T-helper 1 cell treated with Interleukin-12 subunit alpha and Interleukin-12 subunit beta and Interleukin-4 antibody, amounts not matched to agents 30 ng/mL and 1 ng/mL, for 36 hours (primary cell): ENCODE results near the gene PRIMA1. TPM values are rescaled to one million over a fixed set of nuclear protein-coding genes. Genes with fewer than 3 reads are reported as not detected.

ENCODE experiments used
- intact Hi-C: fragments of 100-400 bp; cut with micrococcal nuclease; formaldehyde crosslinking; loops from one replicate; pipeline ENCODE4 v1.15.1; 2024
- total RNA-seq: library from RNA; stranded (reverse); gene quantifications from 2 replicates; pipeline ENCODE4 v1.2.3, GENCODE V29; 2022

The PRIMA1 gene
- total RNA-seq, 1 donor from 2014 or later = not detected

- intact Hi-C loops = no loop called here
These were observed 8.8 kb upstream of the PRIMA1 start for GRCh38 chr14:93797071-93797470.

- intact Hi-C loops = no loop called here
These were observed 6.5 kb upstream of the PRIMA1 start for GRCh38 chr14:93794756-93795155.

GRCh38 chr14:93793555-93794324, 5.5 kb upstream of the PRIMA1 start:
- intact Hi-C loops = no loop called here

DNA sequence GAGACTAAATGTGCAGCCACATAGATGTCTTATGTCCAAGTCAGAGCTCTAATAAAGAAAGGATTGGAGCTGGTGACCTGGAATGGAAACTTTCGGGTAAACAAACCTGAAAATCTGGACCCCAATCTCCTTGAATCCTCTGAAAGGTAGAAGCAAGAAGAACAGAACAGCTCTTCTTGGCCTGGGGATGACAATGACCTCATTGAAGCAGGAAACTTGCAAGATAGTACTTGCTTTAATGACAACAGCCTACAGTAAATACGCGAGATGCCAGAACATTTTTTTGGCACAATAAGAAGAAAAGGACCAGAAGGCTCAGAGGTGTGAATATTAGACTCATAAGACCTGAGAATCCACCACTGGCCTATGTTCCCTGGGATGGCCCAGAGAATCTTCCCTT, 4.1 kb upstream of the PRIMA1 start:
- intact Hi-C loops = no loop called here

- intact Hi-C loops = no loop called here
These were observed 2.7 kb upstream of the PRIMA1 start for GRCh38 chr14:93790966-93791365.

DNA sequence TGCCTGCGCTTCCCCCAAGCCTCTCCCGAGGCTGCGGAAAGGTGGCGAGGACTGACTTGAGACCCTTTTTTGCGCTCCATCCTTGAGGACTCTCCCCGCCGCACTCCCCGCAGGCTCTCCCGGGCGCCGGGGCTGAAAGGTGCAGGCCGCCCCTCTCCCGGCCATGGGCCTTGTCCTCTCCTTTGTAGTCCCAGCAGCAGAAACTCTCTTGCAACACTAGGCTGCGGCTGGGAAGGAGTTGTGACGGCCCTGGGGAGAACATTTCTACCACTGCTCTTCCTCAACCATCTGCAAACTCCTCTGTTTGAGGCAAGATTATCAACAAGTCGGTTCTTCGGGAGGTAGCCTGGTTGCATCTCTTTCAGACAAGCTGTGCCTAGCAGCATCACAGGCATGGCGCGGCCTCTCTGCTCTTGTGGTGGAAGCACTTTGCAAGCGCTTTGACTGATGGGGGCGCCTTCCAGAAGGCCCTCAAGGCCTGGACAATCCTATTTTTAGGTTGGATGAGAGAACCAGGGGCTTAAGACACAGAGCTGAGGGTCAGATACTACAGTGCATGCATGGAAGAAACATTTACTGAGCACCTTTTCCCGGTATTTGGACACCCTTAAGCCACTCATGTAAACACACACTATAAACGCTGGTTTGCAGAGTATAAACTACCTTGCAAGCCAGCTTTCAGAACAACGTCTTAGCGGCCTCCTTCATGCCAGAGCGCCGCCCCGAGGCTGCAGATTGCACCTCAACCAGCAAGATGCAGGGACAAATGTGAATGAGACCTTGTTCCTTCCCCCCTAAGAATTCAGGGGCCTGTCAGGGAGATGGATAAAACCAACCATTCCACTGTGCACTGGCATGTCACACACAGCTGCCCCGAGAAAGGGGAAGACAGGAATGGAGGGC, 1.2 kb upstream of the PRIMA1 start:
- intact Hi-C loops = no loop called here

GRCh38 chr14:93788543-93789227, 400 bp upstream of the PRIMA1 start:
- intact Hi-C loops = no loop called here

DNA sequence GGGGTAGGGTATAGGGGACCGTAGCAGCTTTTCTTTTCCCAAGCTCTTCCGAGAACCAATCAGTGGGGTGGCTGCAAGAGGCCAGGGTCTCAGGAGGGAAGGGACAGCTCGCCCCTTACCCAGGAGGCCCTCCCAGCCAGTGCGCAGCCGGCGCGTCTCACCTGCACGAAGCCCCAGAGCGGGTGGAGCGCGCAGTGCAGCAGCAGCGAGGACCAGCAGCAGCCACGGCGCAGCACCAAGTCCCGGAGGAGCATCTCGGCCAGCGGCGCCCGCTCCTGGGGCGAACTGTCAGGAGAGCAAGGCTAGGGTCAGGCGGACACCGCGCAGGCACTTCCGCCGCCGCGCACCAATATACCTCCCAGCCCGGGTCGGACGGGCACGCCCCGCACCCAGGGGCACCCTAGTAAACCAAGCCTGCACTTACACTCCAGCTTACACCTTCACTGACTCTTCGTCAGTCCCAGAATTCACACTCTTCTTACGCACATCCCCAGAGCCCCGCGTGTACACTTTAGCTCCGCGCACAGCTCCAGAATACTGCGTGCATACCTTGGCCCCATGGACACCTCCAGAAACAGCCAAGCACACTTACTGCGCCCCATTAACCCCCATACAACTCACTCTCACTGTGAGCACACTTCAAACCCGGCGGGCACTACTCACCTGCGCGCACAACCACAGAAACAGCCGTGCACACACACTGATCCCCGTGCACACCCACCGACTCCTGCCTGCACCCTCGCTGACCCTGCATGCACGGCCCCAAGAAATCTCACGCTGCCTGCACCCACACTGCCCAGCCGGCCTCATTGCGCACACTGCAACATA, 606 bp downstream of the PRIMA1 start:
- intact Hi-C loops = no loop called here

- intact Hi-C loops = no loop called here
These were observed 2.9 kb downstream of the PRIMA1 start for GRCh38 chr14:93785423-93785822.

GRCh38 chr14:93784878-93785277, 3.4 kb downstream of the PRIMA1 start:
- intact Hi-C loops = no loop called here

- intact Hi-C loops = no loop called here
These were observed 7.4 kb downstream of the PRIMA1 start for GRCh38 chr14:93780813-93781400.

- intact Hi-C loops = no loop called here
These were observed 9.2 kb downstream of the PRIMA1 start for GRCh38 chr14:93778856-93779629.

DNA sequence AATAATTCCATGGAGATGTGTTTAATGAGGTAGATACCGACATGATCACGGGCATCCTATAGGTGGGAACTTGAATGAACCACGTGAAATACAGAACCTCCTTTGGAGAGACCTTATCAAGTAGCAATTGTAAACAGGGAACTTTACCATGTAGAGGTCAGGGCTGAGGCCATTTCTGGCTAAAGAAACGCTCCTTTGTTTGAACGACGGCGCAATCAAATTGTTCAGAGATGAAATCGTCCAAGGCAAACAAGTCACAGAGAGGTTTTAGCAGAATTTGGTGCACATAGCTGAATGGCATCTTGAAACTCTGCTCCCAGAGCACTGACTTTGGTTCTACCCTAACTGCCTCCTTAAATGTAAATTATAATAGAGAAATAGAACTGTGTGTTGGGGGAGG, 9.8 kb downstream of the PRIMA1 start:
- intact Hi-C loops = no loop called here

GRCh38 chr14:93775744-93776143, 12.5 kb downstream of the PRIMA1 start:
- intact Hi-C loops = no loop called here

GRCh38 chr14:93775158-93775557, 13.1 kb downstream of the PRIMA1 start:
- intact Hi-C loops = no loop called here

GRCh38 chr14:93772263-93772662, 16.0 kb downstream of the PRIMA1 start:
- intact Hi-C loops = no loop called here

DNA sequence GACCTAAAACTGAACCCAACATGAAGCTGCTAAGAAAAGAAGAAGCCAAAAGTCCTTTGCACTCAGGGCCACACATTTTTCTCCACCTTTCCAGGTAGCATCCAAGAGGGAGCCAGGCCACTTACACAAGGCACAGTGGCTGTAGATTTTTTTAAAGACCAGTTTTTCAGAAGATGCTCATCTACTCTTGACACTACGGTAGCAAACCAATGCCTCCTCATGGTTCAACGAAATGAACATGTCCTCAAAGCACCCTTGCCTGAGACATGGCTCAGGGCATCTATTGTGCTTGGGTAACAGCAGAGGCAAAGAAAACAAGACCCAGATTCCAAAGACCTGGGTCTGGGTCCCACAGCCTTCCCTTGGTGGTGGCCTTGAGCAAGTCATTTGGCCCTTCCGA, 22.3 kb downstream of the PRIMA1 start:
- intact Hi-C loops = no loop called here

DNA sequence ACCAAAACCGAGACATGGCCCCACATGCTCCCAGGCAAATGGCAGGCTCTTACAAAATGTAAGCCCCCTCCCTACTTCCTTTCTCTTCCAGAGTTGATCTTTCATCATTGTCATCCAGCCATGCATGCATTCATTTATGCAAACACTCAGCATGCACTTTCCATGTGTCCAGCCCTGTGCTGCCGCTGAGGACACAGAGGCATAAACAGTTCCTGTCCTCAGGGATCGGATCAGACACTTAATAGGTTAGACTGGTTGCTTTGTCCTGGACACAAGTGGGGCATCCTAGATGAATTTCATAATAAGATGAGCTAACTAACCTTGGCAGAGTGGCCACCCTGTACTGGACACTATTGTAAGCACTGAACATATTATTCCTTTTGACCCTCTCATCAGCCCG, 23.1 kb downstream of the PRIMA1 start:
- intact Hi-C loops = no loop called here

DNA sequence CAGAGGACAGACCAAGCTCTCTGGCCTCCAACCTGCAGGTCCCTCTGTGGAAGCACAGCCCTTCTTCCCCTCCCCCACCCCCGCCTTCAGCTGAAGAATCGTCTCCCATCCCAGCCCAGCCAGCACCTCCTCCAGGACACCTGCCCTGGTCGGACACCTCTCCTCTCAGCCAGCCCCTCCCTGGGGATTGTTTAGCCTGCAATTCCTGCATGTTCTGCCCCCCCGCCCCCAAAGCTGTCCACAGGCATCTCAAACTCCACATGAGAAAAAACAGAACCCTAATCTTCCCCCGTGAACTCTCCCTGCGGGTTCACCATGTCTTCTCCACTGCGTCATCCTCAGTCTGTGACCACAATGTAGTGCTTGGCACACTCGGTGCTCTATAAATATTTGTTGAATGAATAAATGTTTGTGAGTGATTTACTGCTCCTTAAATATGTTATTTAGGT, 24.1 kb downstream of the PRIMA1 start:
- intact Hi-C loops = no loop called here
